ENCODE measurements around the gene REG1B.

DNA sequence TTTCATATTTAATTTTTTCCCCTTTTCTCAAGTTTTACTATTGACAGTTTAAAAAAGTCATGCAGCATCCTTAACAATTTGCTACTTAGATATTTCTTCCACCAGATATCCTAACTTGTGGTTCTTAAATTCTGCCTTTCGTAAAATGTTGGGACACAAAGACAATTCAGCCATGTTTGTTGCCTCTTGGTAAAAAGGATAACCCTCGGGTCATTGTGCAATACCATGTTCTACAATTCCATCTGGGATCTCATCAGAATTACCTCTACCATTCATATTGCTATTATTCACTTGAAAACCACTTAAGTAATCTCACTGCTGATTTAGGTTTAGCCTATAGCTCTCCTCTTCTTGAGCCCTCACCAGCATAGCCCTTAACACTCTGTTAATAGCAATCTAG, 13.2 kb upstream of the REG1B start:
- TF ChIP-seq, protein P1, sequence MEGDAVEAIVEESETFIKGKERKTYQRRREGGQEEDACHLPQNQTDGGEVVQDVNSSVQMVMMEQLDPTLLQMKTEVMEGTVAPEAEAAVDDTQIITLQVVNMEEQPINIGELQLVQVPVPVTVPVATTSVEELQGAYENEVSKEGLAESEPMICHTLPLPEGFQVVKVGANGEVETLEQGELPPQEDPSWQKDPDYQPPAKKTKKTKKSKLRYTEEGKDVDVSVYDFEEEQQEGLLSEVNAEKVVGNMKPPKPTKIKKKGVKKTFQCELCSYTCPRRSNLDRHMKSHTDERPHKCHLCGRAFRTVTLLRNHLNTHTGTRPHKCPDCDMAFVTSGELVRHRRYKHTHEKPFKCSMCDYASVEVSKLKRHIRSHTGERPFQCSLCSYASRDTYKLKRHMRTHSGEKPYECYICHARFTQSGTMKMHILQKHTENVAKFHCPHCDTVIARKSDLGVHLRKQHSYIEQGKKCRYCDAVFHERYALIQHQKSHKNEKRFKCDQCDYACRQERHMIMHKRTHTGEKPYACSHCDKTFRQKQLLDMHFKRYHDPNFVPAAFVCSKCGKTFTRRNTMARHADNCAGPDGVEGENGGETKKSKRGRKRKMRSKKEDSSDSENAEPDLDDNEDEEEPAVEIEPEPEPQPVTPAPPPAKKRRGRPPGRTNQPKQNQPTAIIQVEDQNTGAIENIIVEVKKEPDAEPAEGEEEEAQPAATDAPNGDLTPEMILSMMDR (IDR thresholded peaks at IDR 0.05) = no peak
- TF ChIP-seq POLR2A (IDR thresholded peaks at IDR 0.05) = no peak
